MM.1S (cell line): ENCODE data around the gene SMG6.

ENCODE experiments used
- EZH2 ChIP-seq: fragments of 300-600 bp; sonication (generic); optimal IDR thresholded peaks from 2 replicates; pipeline ENCODE3; 2017; ENCODE audit warnings: low read depth, mild to moderate bottlenecking, antibody characterized with exemption, low read length, mixed read lengths
- EZH2phosphoT487 ChIP-seq: fragments of 300-600 bp; sonication (generic); IDR thresholded peaks from 2 replicates; pipeline ENCODE4 v1.6.1; 2018; ENCODE audit warnings: antibody characterized with exemption, low read length
- TF ChIP-seq, protein P1 (sequence below): fragments of 300-600 bp; sonication (generic); IDR thresholded peaks from 2 replicates; pipeline ENCODE4 v1.5.1; 2016; ENCODE audit warnings: antibody characterized with exemption, low read length, mixed read lengths

DNA sequence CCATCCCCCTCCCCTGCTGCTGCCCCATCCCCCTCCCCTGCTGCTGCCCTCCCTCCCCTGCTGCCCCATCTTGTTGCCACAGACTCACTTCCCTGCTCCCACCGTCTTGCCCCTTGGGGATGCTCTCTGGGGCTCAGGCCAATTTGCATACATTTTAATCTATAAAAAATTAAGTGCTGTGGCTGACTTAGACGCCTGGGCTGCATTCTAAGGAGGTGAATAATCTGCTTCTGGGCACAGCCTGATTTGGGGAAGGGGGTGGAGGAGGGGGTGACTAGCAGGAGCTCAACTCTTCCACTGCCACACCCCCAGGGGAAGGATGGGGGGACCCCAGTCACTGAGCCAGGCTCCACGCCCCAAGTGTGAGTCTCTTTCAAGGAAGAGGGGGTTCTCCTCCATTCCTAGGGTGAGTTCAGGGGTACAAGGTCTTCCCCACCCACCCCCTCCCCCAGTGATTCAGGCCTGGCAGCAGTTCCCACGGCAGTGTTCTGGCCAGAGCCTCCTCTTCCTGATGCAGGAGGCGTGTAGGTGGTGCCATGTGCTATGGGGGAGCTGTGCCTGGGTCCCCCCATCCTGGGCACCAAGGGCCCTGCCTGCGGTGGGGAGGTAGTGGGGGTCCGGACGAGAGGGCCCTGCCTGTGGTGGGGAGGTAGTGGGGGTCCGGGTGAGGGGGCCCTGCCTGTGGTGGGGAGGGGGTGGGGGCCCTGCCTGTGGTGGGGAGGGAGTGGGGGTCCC lies 268.6 kb downstream of the SMG6 start:
- TF ChIP-seq, protein P1, sequence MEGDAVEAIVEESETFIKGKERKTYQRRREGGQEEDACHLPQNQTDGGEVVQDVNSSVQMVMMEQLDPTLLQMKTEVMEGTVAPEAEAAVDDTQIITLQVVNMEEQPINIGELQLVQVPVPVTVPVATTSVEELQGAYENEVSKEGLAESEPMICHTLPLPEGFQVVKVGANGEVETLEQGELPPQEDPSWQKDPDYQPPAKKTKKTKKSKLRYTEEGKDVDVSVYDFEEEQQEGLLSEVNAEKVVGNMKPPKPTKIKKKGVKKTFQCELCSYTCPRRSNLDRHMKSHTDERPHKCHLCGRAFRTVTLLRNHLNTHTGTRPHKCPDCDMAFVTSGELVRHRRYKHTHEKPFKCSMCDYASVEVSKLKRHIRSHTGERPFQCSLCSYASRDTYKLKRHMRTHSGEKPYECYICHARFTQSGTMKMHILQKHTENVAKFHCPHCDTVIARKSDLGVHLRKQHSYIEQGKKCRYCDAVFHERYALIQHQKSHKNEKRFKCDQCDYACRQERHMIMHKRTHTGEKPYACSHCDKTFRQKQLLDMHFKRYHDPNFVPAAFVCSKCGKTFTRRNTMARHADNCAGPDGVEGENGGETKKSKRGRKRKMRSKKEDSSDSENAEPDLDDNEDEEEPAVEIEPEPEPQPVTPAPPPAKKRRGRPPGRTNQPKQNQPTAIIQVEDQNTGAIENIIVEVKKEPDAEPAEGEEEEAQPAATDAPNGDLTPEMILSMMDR = no peak
- TF ChIP-seq EZH2 = no peak
- TF ChIP-seq EZH2phosphoT487 = no peak
